COLO668 (cell line): ENCODE data around the gene NKD1.

ENCODE experiments used
- DNase-seq: peaks from one replicate; lab custom pipeline; 2025; ENCODE audit not compliant: unreplicated experiment; lab: John Stamatoyannopoulos, UW

Gene NKD1, protein sequence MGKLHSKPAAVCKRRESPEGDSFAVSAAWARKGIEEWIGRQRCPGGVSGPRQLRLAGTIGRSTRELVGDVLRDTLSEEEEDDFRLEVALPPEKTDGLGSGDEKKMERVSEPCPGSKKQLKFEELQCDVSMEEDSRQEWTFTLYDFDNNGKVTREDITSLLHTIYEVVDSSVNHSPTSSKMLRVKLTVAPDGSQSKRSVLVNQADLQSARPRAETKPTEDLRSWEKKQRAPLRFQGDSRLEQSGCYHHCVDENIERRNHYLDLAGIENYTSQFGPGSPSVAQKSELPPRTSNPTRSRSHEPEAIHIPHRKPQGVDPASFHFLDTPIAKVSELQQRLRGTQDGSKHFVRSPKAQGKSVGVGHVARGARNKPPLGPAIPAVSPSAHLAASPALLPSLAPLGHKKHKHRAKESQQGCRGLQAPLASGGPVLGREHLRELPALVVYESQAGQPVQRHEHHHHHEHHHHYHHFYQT

DNA sequence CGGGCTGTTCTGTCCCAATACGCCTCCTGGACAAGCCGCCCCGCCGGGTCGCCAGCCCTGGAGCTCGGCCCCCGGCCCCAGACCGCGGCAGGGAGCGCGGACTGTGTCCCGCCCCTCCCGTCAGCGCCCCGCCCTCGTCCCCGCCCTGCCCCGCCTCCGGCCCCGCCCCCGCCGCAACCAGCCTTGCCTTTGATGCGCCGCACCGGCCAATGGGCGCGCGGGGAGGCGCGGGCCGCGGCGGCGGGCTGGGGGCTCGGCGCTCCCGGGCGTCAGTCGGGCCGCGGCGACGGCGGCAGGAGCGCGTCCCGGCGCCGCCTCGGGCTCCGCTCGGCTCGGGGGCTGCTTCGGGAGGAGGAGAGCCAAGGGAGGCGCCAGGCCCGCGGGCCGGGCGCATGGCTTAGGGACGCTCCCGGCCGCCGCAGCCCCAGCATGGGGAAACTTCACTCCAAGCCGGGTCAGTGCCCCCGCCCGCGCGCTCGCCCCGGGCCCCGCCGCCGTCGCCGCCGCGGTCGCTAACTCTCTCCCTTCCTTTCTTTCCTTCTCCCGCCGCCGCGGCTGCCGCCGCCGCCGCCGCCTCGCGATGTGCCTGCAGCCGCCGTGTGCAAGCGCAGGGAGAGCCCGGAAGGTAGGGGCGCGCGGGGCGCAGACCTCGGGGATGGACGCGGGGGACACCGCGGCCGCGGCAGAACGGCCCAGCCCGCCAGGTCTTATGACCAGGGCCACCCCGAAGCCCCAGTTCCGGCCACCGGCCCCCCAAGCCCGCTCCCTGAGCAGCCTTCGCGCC, at the start of gene NKD1:
Gene NKD1, plus strand, starts transcription at position 272 of the 784 bp plus-strand sequence. Its CDS starts 158 bp downstream, at position 430.
- DNase-seq, result peak; percentile 56

DNA sequence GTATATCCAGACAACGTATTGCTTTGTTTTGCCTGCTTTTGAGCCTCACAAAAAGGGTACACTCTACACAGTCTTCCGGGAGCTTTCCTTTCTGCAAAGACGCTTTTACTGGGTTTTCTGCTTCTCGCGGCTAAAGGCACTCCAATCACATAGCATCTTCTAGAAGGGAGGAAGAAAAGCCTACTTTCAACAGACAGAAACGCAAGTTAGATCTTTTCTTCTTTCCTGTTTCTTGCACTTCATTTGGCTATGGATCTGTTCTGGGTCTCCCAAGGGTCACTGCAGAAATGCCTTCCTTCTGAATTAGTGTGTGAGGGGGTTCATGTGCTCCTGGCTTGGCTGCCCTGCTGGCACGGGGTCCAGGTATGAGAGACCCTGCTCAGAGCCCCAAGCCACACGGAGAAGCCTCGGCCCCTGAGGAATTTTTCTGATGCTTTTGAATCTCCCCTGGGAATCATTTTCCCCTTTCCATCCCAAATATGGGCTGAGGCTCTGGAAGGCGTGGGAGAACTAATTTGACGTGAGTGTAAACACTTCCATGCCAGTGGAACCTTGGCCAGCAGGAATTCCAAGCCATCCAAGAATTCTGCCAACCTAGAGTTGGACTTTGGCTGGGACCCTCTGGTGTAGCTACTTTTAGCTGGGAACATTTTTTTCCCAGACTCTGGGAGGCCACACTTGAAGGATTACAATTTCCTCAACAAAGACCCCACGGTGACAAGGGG, 49.6 kb upstream of the NKD1 start:
- no peak for DNase-seq

DNA sequence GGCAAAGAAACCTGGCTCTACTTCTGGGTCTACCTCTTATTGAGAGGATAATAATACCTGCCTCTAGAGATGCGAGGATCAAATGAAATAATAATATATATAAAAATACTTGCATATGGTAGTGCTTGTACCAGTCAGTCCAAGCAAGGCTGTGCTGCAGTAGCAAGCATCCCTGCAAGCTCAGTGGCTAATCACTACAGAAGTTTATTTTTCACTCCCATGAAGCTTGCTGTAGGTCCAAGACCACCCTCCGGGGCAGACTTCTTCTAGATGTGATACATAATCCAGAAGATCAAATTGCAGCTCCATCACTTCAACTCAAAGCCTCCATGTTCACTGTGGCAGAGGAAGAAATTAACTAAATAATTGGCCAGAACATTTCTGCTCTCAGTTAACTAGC, 48.9 kb upstream of the NKD1 start:
- no peak for DNase-seq

DNA sequence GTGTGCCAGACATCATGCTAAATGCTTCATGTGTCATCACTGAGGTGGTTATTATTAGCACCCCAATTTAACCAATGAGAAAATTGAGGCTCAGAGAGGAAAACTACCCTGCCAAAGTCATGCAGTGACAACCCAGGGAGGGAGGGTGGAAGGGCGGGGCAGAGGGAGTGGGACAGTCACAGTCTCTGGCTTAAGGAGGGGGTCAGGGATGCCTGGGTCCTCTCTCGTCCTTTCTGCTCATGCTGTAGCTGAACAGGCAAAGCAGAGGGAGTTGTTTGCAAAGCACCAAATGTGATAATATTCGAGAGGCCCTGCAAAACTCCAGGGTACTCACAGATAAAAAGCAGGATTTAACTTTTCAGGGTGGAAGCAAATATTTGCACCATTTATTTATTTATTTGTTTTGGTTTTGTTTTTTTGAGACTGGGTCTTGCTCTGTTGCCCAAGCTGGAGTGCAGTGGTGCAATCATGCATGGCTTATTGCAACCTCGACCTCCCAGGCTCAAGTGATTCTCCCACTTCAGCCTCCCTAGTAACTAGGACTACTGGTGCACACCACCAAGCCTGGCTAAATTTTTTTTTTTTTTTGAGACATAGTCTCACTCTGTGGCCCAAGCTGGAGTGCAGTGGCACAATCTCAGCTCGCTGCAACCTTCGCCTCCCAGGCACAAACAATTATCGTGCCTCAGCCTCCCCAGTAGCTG, 47.9 kb upstream of the NKD1 start:
- DNase-seq, result no peak

DNA sequence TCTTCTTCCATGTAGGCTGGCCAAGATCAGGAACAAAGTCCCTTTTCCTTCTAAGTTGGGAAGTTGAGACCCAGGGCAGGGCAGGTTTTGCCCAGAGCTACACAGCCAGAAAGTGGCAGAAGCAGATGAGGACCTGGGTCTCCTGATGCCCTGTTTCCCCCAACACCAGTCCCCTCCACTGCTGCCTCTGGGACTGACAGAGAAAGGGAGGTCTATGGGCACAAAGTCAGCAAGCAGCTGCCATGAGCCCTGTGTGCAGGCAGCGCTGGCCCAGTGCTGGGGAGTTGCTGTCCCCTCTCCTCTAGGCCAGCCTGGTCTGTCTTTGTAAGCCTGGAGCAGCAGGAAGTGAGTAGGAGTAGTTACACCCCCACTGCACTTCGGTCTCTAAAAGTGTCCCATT, 46.9 kb upstream of the NKD1 start:
- no peak for DNase-seq

DNA sequence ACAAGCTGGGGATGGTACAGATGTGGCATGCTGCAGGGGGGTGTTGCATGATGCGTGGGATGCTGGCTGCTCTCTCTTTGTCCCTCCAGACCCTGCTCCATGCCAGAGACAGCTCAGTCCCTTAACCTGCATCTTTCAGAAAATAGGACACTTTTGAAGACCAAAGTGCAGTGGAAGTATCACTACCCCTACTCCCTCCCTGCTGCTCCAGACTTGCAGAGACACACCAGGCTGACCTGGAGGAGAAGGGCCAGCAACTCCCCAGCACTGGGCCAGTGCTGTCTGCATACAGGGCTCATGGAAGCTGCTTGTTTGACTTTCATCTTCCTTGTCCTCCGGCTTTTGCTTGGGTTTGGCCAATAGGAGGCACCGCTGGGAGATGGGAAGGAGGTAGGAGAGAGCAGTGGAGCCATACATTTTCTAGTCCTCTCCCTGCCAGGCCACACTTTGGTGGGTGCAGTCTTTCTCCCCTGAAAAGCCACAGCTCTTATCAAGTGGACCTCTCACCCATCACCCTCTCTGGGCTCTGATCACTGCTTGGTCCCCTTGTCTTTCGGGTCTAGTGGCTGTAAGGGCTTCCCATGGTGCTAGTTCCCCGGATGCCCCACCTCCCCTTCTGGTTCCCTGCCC, 46.1 kb upstream of the NKD1 start:
- DNase-seq, result no peak

DNA sequence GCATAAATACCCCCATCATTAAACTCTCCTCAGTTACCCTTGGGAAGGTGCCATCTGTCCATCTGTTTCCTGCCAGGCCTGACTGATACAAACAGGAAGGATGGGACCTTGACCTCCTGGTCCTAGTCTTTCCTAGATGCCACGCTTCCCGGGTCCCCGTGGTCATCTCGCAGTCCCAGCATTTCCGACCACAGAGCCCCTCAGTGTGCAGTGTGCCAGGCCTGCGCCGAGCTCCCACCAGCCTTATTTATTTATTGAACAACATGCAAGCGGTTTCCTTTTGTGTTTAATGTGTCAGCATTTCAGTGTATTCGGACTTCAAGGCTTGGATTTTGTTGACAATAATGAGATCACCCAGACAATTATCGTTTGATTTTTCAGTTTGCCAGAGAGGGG, 45.6 kb upstream of the NKD1 start:
- DNase-seq, result no peak

DNA sequence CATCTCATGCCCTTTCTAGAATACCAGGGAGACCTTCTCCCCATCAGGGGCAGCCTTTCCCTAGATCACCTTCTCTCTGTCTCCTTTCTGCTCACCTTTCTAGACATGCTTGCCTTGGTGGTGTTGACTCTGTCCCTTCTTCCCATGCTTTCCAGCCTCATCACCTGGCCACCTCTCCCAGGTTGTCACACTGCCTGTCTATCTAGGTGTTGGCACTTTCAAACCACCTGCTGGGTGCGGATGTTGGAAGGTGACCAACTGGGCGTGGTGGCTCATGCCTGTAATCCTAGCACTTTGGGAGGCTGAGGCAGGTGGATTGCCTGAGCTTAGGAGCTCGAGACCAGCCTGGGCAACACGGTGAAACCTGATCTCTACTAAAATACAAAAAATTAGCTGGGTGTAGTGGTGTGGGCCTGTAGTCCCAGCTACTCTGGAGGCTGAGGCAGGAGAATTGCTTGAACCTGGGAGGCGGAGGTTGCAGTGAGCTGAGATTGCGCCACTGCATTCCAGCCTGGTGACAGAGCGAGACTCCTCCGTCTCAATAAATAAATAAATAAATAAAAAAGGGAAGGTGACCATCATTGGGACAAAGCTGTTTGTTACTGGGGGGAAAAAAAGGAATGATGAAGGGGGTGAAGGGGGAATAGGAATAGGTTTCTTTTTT, 44.2 kb upstream of the NKD1 start:
- peak; percentile 17 for DNase-seq

DNA sequence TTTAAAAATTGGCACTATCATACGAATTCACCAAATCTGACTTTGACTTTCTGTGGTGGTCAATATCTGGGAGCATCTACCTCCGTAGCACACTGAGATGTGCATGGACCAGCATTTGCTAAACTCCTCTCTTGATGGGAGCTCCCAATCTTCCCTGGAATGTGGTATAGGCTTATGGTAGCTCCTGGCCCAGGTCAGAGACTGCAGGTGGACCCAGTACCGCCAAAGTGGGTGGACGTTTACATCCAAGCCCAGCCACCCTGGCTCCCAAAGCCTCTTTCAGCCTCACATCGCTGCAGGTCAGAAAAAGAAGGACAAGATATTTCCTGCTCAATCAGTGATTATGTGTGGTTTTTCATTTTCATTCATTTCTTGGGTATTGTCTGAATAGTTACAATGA, 43.1 kb upstream of the NKD1 start:
- no peak for DNase-seq

DNA sequence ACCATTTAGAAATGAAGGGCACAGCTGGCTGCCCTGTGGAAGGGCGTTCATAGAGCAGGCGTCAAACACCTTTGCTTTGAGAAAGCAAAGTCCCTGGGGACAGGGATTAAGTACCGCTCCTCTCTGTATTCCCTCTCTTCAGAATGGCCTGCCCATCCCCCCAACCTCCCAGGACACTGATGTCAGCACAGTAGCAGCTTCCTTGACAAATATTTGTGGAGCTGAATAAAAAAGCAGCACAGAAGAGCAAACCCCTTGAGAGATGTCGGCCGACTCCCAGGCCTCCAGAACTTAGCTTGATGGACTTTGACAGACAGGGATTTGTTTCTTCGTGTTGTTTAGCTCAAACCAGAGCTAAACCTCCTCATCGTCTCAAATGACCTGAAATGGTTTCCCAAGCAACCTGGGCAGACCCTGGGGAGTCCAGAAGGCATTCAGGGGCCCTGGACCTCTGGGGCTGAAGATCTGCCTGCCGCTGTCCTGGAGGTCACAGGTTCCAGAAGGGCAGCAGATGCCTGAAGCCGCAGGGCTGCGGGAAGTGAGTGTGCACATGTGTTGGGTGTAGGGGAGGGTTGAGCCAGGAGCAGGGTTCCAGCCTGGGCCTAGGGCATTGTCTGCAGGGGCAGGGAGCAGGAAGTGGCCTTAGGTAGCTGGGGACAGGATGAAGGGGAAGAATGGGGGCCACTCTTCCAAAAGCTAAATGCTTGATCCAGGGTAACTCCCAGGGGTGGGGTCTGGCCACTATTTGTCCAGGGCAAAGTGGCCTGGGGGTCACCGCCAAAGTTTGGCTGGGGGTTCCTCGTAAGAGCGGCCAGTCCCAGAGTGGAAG, 42.3 kb upstream of the NKD1 start:
- no peak for DNase-seq

DNA sequence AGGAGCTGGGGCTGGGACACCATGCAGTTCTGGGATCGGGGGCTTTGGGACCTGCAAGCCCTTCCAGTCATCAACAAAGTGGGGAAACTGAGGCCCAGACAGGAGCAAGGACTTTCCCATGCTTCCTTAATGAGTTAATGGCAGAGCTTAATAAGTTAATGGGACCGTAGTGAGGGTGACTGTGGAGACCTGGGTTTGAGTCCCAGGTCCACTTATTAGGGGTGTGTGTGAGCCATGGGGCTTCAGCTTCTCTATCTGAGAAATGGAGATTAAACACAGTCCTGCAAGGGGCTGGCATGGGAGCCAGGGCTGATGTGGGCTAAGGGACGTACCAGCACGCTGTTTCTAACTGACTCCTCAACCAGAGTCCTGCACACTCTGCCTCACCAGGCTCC, 41.7 kb upstream of the NKD1 start:
- DNase-seq, result no peak

DNA sequence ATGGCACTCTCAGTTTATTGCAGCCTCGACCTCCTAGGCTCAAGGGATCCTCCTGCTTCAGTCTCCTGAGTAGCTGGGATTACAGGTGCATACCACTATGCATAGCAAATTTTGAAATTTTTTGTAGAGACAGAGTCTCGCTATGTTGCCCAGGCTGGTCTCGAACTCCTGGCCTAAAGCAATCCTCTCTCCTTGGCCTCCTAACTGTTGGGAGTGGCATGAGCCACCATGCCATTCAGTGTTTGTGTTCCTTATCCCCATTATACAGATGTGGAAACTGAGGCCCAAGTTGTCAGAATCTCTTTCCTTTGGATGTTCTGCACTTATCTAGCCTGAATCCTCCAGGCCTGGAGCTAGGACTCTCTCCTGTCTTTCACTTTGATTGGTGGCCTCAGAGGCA, 40.8 kb upstream of the NKD1 start:
- no peak for DNase-seq

DNA sequence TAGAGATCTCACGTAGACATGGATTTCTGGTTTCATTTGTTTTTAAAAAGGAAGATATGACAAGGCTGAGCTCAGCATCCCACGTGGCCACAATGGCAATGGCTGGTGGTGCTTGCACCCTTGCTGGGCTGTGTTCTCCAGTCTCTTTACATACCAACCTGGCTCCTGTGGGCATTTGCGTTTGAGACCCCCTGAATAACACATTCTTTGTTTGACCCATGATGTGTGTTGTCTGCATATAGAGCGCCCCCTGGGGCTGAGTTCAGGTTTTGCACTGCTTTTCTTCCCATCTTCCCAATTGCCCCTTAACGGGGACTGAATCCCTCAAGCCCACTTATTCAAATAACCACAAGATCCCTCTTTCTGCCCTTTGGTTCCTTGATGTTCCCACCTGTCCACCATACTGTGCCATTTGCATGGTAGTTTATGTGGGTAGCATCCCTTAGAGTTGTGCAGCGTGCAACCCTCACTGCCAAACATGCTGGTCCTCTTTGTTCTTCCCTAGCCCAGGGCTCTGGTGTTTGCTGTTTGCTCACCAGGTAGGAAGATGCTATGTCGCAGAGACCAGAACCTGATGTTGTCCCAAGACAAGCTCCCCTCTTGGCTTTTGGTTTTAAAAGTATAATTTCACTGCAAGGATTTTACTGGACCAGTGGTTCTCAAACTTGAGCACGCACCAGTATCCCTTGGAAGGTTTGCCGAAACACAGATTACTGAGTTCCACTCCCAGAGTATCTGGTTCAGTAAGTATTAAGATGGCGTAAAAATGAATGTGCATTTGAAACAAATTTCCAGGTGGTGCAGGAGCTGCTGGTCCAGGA, 38.5 kb upstream of the NKD1 start:
- peak; percentile 8 for DNase-seq

DNA sequence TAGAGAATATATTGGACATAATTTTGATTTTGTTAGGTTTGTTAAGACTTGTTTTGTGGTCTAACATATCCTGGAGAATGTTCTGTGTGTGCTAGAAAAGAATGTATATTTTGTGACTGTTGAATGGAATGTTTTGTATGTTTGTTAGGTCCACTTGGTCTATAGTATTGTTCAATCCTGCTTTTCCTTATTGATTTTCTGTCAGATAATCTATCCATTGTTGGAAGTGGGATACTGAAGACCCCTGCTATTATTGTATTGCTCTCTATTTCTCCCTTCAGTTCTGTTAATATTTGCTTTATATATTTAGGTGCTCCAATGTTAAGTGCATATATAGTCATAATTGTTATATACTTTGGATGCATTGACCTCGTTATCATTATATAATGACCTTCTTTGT, 33.0 kb upstream of the NKD1 start:
- DNase-seq, result no peak

DNA sequence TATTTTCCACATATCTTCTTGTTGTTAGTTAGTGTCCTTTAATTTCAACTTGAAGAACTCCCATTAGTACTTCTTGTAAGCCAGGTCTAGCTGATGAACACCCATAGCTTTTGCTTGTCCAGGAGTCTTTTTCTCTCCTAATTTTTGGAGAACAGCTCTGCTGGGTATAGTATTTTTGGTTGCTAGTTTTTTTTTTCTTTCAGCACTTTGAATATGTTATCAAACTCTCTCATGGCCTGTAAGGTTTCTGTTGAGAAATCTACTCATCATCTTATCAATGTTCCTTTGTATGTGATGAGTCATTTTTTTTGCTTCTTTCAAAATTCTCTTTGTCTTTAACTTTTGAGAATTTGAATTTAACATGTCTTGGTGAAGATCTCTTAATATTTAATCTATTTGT, 31.8 kb upstream of the NKD1 start:
- DNase-seq, result no peak

DNA sequence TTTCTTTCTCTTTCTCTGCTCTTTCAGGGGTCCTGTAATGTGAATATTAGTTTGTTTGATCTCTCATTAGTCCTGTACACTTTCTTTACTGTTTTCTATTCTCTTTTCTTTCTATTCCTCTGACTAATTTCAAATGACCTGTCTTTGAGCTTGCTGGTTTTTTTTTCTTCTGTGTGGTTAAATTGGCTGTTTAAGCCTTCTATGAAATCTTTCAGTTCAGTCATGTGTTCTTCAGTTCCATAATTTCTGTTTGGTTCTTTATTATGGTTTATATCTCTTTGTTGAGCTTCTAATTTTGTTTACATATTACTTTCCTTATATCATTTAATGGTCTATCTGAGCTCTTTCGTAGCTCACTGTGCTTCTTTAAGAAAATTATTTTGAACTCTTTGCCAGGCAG, 31.3 kb upstream of the NKD1 start:
- DNase-seq, result no peak

DNA sequence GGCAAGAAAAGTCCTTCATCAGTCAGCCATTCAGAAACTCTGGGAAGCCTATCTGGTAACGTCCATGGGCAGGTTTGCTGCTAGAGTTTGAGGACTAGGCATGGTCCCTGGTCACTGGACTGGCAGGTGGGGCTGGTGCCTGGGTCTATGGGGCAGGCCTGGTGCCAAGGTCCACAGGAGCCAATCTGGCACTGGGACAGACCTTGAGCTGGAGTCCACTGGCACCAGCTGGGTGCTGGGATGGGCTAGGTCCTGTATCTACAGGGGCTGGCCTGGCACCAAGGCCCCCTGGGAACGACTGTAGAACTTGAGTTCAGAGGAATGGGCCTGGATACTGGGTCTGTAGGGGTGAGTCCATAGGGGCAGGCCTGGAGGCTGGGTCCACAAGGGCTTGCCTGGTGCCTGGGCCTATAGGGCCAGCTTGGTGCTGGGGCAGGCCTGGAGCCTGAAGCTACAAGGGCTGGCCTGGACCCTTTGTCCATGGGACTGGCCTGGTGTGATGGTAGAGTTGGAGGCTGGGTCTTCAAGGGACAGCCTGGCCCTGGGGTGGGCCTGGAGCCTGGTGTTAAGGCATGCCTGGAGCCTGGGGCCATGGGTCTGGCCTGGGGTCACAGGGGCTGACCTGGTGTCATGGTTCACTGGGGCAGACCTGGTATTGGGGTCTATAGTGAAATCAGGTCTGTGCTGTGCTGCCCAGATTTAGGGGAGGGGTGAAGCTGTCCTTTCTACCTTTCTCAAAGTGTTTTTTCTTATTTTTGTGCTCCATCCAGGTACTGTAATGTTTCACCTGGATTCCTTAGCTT, 30.5 kb upstream of the NKD1 start:
- no peak for DNase-seq

DNA sequence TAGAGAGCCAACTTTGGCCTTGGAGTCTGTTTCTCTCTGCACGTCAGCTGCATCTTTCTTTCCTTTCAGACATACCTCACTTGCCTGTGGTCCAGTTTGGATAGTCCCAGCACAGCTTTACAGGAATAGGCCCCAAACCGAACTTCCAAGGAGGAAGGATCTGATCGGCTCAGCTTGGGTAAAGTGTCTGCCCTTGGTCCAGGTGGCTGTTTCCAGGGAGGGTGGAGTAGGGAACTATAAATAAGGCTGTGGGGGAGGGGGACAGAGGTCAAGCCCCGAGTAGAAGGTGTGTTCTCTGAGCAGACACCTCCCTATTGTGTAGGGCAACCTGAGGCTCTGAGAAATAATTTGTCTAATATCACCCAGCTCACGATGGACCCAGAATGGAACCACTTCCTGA, 29.2 kb upstream of the NKD1 start:
- DNase-seq, result no peak
